ENCODE results near the gene UBASH3B.

DNA sequence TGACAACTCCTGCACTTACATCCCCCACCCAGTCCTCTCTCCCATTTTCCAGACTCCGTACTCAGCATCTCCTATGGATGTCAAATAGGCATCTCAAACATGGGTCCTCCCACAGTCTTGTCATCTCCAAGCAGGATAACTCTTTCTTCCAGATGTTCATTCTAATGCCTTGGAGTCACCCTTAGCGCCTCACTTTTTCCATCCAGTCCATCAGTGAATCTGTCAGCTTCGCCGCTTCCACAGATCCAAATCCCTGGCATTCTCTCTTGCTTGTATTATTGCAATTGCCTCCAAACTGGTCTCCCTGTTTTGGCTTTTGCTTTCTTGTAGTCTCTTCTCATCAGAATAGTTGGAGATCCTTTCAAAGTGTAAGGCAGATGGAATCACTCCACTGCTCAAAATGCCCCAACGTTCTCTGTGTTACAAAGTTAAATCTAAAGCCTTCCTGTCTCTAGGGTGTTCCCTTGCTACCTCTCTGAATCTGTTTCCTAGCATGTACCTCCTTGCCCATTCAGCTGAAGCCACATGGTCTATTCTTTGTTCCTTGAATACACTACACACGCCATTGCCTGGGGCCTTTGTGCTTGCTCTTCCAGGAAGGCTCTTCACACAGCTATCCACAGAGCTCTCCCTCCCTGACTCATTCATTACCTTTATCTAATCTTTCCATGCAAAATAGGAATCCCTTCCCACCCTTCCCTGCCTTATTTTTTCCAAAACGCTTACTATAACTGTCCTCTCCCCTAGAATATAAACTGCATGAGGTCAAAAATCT, 64.8 kb downstream of the UBASH3B start:
- TF ChIP-seq, protein P1, sequence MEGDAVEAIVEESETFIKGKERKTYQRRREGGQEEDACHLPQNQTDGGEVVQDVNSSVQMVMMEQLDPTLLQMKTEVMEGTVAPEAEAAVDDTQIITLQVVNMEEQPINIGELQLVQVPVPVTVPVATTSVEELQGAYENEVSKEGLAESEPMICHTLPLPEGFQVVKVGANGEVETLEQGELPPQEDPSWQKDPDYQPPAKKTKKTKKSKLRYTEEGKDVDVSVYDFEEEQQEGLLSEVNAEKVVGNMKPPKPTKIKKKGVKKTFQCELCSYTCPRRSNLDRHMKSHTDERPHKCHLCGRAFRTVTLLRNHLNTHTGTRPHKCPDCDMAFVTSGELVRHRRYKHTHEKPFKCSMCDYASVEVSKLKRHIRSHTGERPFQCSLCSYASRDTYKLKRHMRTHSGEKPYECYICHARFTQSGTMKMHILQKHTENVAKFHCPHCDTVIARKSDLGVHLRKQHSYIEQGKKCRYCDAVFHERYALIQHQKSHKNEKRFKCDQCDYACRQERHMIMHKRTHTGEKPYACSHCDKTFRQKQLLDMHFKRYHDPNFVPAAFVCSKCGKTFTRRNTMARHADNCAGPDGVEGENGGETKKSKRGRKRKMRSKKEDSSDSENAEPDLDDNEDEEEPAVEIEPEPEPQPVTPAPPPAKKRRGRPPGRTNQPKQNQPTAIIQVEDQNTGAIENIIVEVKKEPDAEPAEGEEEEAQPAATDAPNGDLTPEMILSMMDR (conservative IDR thresholded peaks at IDR 0.05), result no peak
- TF ChIP-seq EZH2 (IDR thresholded peaks at IDR 0.05; ENCODE audit: low read depth), result no peak

Measured in PC-9 (cell line).